Mammary epithelial cell (primary cell): Measurements from ENCODE around the gene KIRREL3.

Source experiments
- EZH2 ChIP-seq: IDR thresholded peaks from 2 replicates; pipeline ENCODE4 v1.6.1; 2012; ENCODE audit warnings: low read length, inconsistent platforms, borderline replicate concordance
- TF ChIP-seq, protein P1 (sequence below), 2 donors: IDR thresholded peaks in 1 of 2; conservative IDR thresholded peaks in 1 of 2; 2 replicates each; pipeline ENCODE4 v1.5.1; 2011 to 2012; ENCODE audit warnings: inconsistent platforms in 2 of 2, low read length in 2 of 2, mild to moderate bottlenecking in 2 of 2, control low read depth in 1 of 2, low read depth in 1 of 2; ENCODE audit not compliant: insufficient read depth in 1 of 2; ENCODE audit errors: extremely low read depth in 1 of 2

GRCh38 chr11:126391970-126392632 is 608.5 kb downstream of the KIRREL3 start:
- TF ChIP-seq, protein P1, sequence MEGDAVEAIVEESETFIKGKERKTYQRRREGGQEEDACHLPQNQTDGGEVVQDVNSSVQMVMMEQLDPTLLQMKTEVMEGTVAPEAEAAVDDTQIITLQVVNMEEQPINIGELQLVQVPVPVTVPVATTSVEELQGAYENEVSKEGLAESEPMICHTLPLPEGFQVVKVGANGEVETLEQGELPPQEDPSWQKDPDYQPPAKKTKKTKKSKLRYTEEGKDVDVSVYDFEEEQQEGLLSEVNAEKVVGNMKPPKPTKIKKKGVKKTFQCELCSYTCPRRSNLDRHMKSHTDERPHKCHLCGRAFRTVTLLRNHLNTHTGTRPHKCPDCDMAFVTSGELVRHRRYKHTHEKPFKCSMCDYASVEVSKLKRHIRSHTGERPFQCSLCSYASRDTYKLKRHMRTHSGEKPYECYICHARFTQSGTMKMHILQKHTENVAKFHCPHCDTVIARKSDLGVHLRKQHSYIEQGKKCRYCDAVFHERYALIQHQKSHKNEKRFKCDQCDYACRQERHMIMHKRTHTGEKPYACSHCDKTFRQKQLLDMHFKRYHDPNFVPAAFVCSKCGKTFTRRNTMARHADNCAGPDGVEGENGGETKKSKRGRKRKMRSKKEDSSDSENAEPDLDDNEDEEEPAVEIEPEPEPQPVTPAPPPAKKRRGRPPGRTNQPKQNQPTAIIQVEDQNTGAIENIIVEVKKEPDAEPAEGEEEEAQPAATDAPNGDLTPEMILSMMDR (conservative IDR thresholded peaks at IDR 0.05 in 1 of 2, IDR thresholded peaks at IDR 0.05 in 1 of 2; ENCODE audit: extremely low read depth in 1 of 2, insufficient read depth in 1 of 2, low read depth in 1 of 2, low read length in 2 of 2), result no peak
- no peak for TF ChIP-seq EZH2
